Measurements from ENCODE around the gene KIAA0232. TPM values are rescaled to one million over a fixed set of nuclear protein-coding genes. Genes with fewer than 3 reads are reported as not detected.

KIAA0232 gene
- total RNA-seq, 4 donors from 2014 or later = 27.6 to 34.1 (median 32.7) TPM

DNA sequence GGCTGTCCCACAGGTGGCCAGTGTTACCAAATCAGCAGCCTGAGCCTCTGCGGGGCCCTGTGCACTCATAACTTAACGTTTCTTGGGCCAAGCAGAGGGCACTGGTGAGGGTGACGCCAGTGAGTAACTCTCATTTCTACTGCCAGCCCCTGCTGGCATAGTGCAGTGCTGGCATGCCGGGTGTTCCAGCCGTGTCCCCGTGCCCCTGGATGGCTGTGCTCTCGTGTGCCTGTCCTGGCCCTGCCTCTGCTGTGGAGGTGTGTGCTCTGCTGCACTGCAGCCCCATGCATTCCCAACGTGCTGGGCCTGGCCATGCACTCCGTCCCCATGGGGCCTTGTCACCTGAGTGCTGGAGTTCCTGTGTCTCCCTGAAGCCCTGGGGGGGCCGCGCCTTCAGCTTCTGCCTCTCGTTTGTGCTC is 141.8 kb downstream of the KIAA0232 start:
- no peaks in the 10 kb centered on the region for H3K27me3 ChIP-seq
- 90% methylated on average over 9 of the region's 12 CpGs for WGBS
- DNase-seq (ENCODE audit: low spot score in 2 of 2) = no peak
- no peaks in the 10 kb centered on the region for H3K9me3 ChIP-seq
- no peak for TF ChIP-seq POLR2AphosphoS5 (IDR thresholded peaks at IDR 0.05)
- no peak for TF ChIP-seq EP300 (IDR thresholded peaks at IDR 0.05)
- TF ChIP-seq, protein P1, sequence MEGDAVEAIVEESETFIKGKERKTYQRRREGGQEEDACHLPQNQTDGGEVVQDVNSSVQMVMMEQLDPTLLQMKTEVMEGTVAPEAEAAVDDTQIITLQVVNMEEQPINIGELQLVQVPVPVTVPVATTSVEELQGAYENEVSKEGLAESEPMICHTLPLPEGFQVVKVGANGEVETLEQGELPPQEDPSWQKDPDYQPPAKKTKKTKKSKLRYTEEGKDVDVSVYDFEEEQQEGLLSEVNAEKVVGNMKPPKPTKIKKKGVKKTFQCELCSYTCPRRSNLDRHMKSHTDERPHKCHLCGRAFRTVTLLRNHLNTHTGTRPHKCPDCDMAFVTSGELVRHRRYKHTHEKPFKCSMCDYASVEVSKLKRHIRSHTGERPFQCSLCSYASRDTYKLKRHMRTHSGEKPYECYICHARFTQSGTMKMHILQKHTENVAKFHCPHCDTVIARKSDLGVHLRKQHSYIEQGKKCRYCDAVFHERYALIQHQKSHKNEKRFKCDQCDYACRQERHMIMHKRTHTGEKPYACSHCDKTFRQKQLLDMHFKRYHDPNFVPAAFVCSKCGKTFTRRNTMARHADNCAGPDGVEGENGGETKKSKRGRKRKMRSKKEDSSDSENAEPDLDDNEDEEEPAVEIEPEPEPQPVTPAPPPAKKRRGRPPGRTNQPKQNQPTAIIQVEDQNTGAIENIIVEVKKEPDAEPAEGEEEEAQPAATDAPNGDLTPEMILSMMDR (IDR thresholded peaks at IDR 0.05) = no peak
- no peak for TF ChIP-seq POLR2A (IDR thresholded peaks at IDR 0.05)
- peaks cover 23% of the 10 kb centered on the region for H3K4me1 ChIP-seq
- no peak overlapping the region for H3K4me3 ChIP-seq
- peaks cover 16% of the 10 kb centered on the region for H3K36me3 ChIP-seq
- H3K27ac ChIP-seq = peak overlapping the region; percentile 23

DNA sequence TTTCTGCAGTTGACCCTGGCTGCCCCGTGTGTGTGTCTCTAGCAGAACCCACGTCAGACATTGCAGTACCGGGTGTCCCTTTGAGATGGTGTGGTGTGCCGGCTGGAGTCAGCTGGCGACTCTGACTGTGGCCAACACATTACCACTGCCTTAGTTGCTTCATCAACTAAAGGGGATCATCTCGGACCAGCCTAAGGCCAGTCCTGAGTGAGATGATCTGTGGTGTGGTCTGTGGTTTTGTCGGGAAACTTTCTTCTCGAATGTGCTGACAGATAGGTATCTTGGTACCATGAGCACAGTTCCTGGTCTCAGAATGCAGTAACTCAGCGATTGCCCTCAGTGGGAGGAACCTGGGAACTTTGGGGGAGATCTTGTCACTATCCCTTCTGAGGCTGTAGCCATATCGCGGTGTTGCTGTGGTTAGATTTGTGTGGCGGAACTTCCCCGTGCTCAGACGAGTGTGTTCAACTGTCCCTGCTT is 142.9 kb downstream of the KIAA0232 start:
- DNase-seq (ENCODE audit: low spot score in 2 of 2) = no peak
- no peaks in the 10 kb centered on the region for H3K9me3 ChIP-seq
- no peak overlapping the region for H3K4me3 ChIP-seq
- TF ChIP-seq POLR2AphosphoS5 (IDR thresholded peaks at IDR 0.05) (no peak), EP300 (IDR thresholded peaks at IDR 0.05) (peak; percentile 62)
- H3K36me3 ChIP-seq = peaks cover 16% of the 10 kb centered on the region
- no peaks in the 10 kb centered on the region for H3K27me3 ChIP-seq
- WGBS = 83% methylated on average over 14 of the region's 14 CpGs
- H3K4me1 ChIP-seq = peaks cover 23% of the 10 kb centered on the region
- H3K27ac ChIP-seq = peak overlapping the region; percentile 25

DNA sequence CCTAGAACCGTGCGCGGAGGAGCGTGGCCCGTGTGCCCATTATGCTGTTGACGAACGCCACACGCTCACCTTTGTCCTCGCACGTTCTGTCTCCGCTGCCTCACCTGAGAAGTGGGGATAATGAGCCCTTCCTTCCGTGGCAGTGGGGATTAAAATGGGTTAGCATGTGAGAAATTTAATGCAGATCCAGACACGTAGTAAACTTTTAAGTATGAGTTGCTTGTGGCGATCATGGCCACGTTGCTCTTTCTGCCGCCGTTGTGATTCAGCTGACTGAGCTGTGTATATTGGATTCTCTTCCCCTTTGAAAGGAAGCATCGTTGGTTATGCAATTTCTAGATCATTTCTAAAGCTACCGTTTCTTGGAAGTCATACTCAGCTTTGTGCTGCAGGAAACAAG is 143.6 kb downstream of the KIAA0232 start:
- H3K27me3 ChIP-seq = no peaks in the 10 kb centered on the region
- H3K9me3 ChIP-seq = no peaks in the 10 kb centered on the region
- 86% methylated on average over 19 of the region's 19 CpGs for WGBS
- TF ChIP-seq, protein P1 (IDR thresholded peaks at IDR 0.05) = no peak
- TF ChIP-seq POLR2A (IDR thresholded peaks at IDR 0.05) = no peak
- H3K4me3 ChIP-seq = no peak overlapping the region
- H3K27ac ChIP-seq = peak overlapping the region; percentile 25
- peaks cover 16% of the 10 kb centered on the region for H3K36me3 ChIP-seq
- no peak for DNase-seq (ENCODE audit: low spot score in 2 of 2)
- peaks cover 19% of the 10 kb centered on the region for H3K4me1 ChIP-seq

DNA sequence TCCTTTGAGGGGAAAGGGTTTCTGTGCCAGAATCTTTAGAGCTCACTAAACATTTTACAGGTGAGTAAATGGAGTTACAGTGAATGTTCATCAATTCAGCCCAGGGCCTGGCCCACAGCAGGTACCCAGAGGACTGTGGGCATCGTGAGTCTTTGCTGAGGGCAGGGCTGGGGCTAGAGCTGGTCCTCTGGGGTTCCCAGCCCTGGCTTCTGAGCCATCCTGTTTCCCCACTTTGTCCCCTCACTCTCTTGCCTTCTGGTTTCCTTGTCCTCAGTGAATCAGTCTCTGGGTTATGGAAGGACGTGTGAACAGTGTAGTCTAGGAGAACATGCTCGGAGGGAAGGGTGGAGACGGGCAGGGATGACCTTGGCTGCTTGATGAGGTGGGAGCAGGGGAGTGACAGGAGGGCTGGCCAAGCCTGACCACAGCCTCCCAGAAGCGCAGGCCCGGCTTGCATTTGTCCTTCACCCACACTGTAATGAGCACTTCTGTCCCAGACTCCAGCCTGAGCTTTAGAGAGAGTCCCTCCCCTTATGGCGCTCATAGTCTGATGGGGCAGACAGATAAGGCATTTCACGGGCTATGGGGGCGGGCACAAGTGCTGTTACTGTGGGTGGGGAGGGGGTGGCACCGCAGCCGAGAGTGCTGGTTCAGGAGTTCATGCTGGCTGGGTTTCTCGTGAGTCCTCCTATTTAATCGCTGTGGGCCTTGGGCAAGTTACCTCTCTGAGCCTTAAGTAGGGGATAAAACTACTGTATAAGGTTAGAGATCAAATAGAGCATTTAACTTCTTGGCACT is 144.4 kb downstream of the KIAA0232 start:
- TF ChIP-seq POLR2A (IDR thresholded peaks at IDR 0.05) = peak in 1 of 2 donors; percentile 27
- TF ChIP-seq, protein P1 (IDR thresholded peaks at IDR 0.05) = no peak
- no peak for TF ChIP-seq EP300 (IDR thresholded peaks at IDR 0.05)
- no peak for TF ChIP-seq POLR2AphosphoS5 (IDR thresholded peaks at IDR 0.05)
- H3K27me3 ChIP-seq = no peaks in the 10 kb centered on the region
- H3K9me3 ChIP-seq = no peaks in the 10 kb centered on the region
- H3K4me3 ChIP-seq = no peak overlapping the region
- DNase-seq (ENCODE audit: low spot score in 2 of 2) = no peak
- 57% methylated on average over 12 of the region's 13 CpGs for WGBS
- H3K36me3 ChIP-seq = peaks cover 16% of the 10 kb centered on the region
- H3K4me1 ChIP-seq = peaks cover 19% of the 10 kb centered on the region
- H3K27ac ChIP-seq = peak overlapping the region; percentile 34

DNA sequence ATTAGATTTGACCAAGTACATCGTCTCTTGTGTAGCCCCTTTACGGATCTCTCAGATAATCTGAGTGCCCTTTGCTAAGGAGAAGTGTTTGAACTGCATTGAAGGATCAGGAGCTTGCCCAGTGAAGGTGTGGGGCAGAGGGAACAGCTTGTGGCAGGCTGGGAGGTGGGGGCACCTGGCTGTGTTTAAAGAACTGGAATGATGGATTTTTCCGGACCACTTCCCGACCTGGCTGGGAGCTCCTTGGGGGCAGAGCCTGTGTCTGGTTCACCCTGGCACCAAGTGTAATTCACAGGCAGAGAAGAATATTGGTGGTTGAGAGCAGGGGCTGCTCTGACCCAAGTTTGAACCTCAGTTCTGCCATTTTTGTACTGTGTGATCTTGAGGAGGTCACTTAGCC is 145.6 kb downstream of the KIAA0232 start:
- TF ChIP-seq, protein P1 (IDR thresholded peaks at IDR 0.05) = no peak
- TF ChIP-seq EP300 (IDR thresholded peaks at IDR 0.05) = no peak
- TF ChIP-seq POLR2AphosphoS5 (IDR thresholded peaks at IDR 0.05) = no peak
- no peak for TF ChIP-seq POLR2A (IDR thresholded peaks at IDR 0.05)
- Histone ChIP-seq H3K36me3 (peaks cover 16% of the 10 kb centered on the region), H3K9me3 (no peaks in the 10 kb centered on the region), H3K27ac (no peak overlapping the region), H3K27me3 (no peaks in the 10 kb centered on the region), H3K4me3 (no peak overlapping the region), H3K4me1 (peaks cover 19% of the 10 kb centered on the region)
- no peak for DNase-seq (ENCODE audit: low spot score in 2 of 2)
- WGBS = 97% methylated on average over 4 of the region's 4 CpGs

All from suprapubic skin (tissue), 4 donors.